ENCODE results near the gene DHX57. TPM values are rescaled to one million over a fixed set of nuclear protein-coding genes. Genes with fewer than 3 reads are reported as not detected.
A peak's percentile ranks its signal among the peaks of the same experiment; 100 is the strongest.

The DHX57 gene
- total RNA-seq, 1 donor from 2014 or later: 8.1 TPM

DNA sequence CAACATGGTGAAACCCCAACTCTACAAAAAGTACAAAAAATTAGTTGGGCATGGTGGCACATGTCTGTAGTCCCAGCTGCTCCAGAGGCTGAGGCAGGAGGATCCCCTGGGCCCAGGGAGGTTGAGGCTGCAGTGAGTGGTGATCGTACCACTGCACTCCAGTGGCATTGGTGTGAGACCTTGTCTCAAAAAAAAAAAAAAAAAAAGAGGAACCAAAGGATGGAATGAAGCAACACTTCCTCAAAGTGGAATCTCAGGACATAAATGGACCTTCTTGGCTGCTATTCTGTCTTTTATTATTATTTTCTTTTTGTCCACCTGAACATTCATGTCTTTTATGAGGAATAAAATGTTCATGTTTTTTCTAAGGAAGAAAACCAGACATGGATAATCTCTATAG is 84.0 kb downstream of the DHX57 start:
- H3K27ac ChIP-seq (replicated peaks): no peak overlapping the region
- no peaks in the 10 kb centered on the region for H3K4me1 ChIP-seq
- intact Hi-C loops (cut with micrococcal nuclease): no loop called here
- no peak for TF ChIP-seq CTCF (IDR thresholded peaks at IDR 0.05; ENCODE audit: borderline replicate concordance)
- no peaks in the 10 kb centered on the region for H3K27me3 ChIP-seq (ENCODE audit: low read depth)
- DNase-seq: no peak
- no peaks in the 10 kb centered on the region for H3K9me3 ChIP-seq (replicated peaks)
- H3K36me3 ChIP-seq: no peaks in the 10 kb centered on the region
- H3K4me3 ChIP-seq: no peak overlapping the region

- Histone ChIP-seq H3K27ac (replicated peaks) (no peak overlapping the region), H3K36me3 (no peaks in the 10 kb centered on the region), H3K4me3 (no peak overlapping the region), H3K4me1 (no peaks in the 10 kb centered on the region), H3K9me3 (replicated peaks) (no peaks in the 10 kb centered on the region), H3K27me3 (ENCODE audit: low read depth) (no peaks in the 10 kb centered on the region)
- no peak for TF ChIP-seq CTCF (IDR thresholded peaks at IDR 0.05; ENCODE audit: borderline replicate concordance)
- intact Hi-C loops (cut with micrococcal nuclease): no loop called here
- DNase-seq: no peak
Observed at GRCh38 chr2:38789691-38790090, 86.0 kb downstream of the DHX57 start.

- Histone ChIP-seq H3K36me3 (no peaks in the 10 kb centered on the region), H3K9me3 (replicated peaks) (no peaks in the 10 kb centered on the region), H3K27me3 (ENCODE audit: low read depth) (no peaks in the 10 kb centered on the region), H3K4me3 (no peak overlapping the region), H3K4me1 (no peaks in the 10 kb centered on the region), H3K27ac (replicated peaks) (no peak overlapping the region)
- no peak for TF ChIP-seq CTCF (IDR thresholded peaks at IDR 0.05; ENCODE audit: borderline replicate concordance)
- intact Hi-C loops (cut with micrococcal nuclease): no loop called here
- DNase-seq: no peak
Observed at GRCh38 chr2:38788306-38788705, 87.4 kb downstream of the DHX57 start.

DNA sequence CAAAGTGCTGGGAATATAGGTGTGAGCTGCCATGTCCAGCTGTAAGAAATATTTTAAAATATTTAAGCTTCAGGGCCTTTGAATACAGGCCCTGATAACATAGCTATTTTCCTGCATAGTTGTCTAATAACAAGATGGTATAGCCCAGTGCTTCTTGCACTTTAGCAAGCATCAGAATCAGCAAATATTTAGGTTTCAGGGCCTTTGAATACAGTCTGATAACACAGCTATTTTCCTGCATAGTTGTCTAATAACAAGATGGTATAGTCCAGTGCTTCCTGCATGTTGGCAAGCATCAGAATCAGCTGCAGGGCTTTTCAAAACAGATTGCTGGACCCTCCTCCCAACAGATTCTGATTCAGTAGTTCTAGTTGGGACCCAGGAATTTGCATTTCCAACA is 92.1 kb downstream of the DHX57 start:
- Histone ChIP-seq H3K9me3 (replicated peaks) (no peaks in the 10 kb centered on the region), H3K36me3 (peaks cover 18% of the 10 kb centered on the region), H3K4me3 (no peak overlapping the region), H3K4me1 (peaks cover 8% of the 10 kb centered on the region), H3K27me3 (ENCODE audit: low read depth) (no peaks in the 10 kb centered on the region), H3K27ac (replicated peaks) (no peak overlapping the region)
- intact Hi-C loops (cut with micrococcal nuclease): no loop called here
- no peak for DNase-seq
- TF ChIP-seq CTCF (IDR thresholded peaks at IDR 0.05; ENCODE audit: borderline replicate concordance): no peak

- H3K4me3 ChIP-seq: peak overlapping the region; percentile 75
- H3K27ac ChIP-seq (replicated peaks): peak overlapping the region; percentile 64
- H3K9me3 ChIP-seq (replicated peaks): no peaks in the 10 kb centered on the region
- H3K27me3 ChIP-seq (ENCODE audit: low read depth): no peaks in the 10 kb centered on the region
- H3K4me1 ChIP-seq: peaks cover 17% of the 10 kb centered on the region
- H3K36me3 ChIP-seq: peaks cover 18% of the 10 kb centered on the region
- no peak for DNase-seq
- intact Hi-C loops (cut with micrococcal nuclease): no loop called here
- TF ChIP-seq CTCF (IDR thresholded peaks at IDR 0.05; ENCODE audit: borderline replicate concordance): no peak
Observed at GRCh38 chr2:38778687-38779082, 97.0 kb downstream of the DHX57 start.

GRCh38 chr2:38776531-38776930 is 99.2 kb downstream of the DHX57 start:
- no peak overlapping the region for H3K4me3 ChIP-seq
- no peaks in the 10 kb centered on the region for H3K27me3 ChIP-seq (ENCODE audit: low read depth)
- no peak for DNase-seq
- H3K27ac ChIP-seq (replicated peaks): no peak overlapping the region
- intact Hi-C loops (cut with micrococcal nuclease): no loop called here
- H3K36me3 ChIP-seq: peaks cover 10% of the 10 kb centered on the region
- H3K9me3 ChIP-seq (replicated peaks): no peaks in the 10 kb centered on the region
- H3K4me1 ChIP-seq: peaks cover 17% of the 10 kb centered on the region
- no peak for TF ChIP-seq CTCF (IDR thresholded peaks at IDR 0.05; ENCODE audit: borderline replicate concordance)
